Measurements from ENCODE around the gene MYH6. TPM values are rescaled to one million over a fixed set of nuclear protein-coding genes. Genes with fewer than 3 reads are reported as not detected.

Gene MYH6
- total and polyA plus RNA-seq, 2 donors (not counting 1 experiment from before 2014, with no cell fraction given), result not detected

DNA sequence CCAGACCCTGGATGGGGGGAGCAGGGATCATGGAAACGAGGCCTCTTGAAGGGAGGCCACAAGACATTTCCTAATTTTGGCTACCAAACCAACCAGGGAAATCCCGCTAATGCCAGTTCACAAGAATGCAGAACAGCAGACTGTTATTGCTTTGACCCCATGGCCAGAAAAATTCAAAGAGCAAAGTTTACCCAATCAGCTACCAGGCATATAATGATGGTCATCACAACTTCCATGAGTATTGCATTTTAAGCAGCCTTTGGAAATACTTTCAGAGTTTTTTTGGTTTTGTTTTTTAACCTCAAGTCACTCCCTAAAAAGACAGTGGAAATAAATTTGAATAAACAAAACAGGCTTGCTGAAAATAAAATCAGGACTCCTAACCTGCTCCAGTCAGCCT is 35.6 kb downstream of the MYH6 start, which contains the start of gene IL25:
Gene IL25 (plus strand): TSS at position 301 of the 400 bp plus-strand sequence.
- ChIA-PET CTCF (no interaction called here), POLR2A (no interaction called here)
- Histone ChIP-seq H3K4me3 (ENCODE audit: control extremely low read depth in 1 of 5, extremely low read depth in 1 of 5, insufficient read depth in 1 of 5, low read depth in 2 of 5, low read length in 4 of 5) (no peak within 1 kb of the TSS), H3K36me3 (replicated peaks in 1 of 2; ENCODE audit: control extremely low read depth in 1 of 2, control insufficient read depth in 1 of 2, extremely low read depth in 1 of 2, insufficient read depth in 2 of 2, low read length in 1 of 2) (no peaks in the 10 kb centered on the region), H3K9me3 (ENCODE audit: control extremely low read depth in 1 of 3, control insufficient read depth in 2 of 3, insufficient read depth in 1 of 3, low read length in 2 of 3) (no peaks in the 10 kb centered on the region), H3K4me1 (ENCODE audit: control insufficient read depth in 2 of 2, insufficient read depth in 2 of 2, low read length in 2 of 2) (no peaks in the 10 kb centered on the region), H4K20me1 (ENCODE audit: control insufficient read depth, insufficient read depth, low read length, poor library complexity, severe bottlenecking) (no peaks in the 10 kb centered on the region), H3K79me2 (ENCODE audit: control insufficient read depth, insufficient read depth, low read length) (no peaks in the 10 kb centered on the region), H3K4me2 (replicated peaks; ENCODE audit: low read depth, low read length, poor library complexity, severe bottlenecking) (no peak within 1 kb of the TSS), H3K27ac (ENCODE audit: low read length in 2 of 2) (no peak within 1 kb of the TSS), H3K9ac (ENCODE audit: low read length) (no peak within 1 kb of the TSS), H3K27me3 (replicated peaks in 1 of 4; ENCODE audit: control extremely low read depth in 1 of 4, control insufficient read depth in 3 of 4, insufficient read depth in 4 of 4, low read length in 3 of 4) (peaks cover 0 to 6% (median 2%) of the 10 kb centered on the region in 4 experiments), H2AFZ (ENCODE audit: insufficient read depth, low read depth, low read length, poor library complexity, severe bottlenecking) (no peak within 1 kb of the TSS)
- Mint-ChIP-seq H3K4me1 (no peaks in the 10 kb centered on the region), H3K27ac (no peak within 1 kb of the TSS), H3K9me3 (ENCODE audit: insufficient read depth) (no peaks in the 10 kb centered on the region), H3K27me3 (peaks cover 22% of the 10 kb centered on the region), H3K4me3 (no peak within 1 kb of the TSS)
- 48% methylated on average over 2 of the region's 2 CpGs for WGBS (ENCODE audit: insufficient coverage)
- DNase-seq, result no peak
- intact Hi-C loops (cut with micrococcal nuclease), result no loop called here
- TF ChIP-seq EZH2 (IDR thresholded peaks at IDR 0.05; ENCODE audit: borderline replicate concordance, insufficient read depth, low read depth, low read length, poor library complexity, severe bottlenecking) (no peak), CTCF (IDR thresholded peaks at IDR 0.05) (no peak)
- ATAC-seq (ENCODE audit: low read depth), result no peak

DNA sequence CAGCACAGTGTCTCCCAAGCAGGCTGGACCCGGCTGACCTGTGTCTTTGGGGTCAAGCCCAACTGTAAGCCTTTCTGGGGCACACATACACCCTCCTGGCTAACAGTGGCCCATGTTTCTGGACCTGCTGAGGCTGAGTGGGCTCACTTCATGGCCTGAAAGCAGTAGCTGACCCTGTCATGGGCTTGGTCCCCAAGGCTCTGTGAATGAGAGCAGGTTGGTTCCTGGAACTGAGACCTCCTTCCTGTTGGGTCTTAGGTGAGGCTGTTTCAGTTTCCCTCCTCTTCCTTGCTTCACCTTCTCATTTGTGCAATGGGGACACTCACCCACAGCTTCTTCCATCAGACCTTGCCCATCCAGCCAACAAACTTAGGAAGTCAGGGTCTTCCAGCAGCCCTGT is 36.2 kb downstream of the MYH6 start:
- Histone ChIP-seq H3K27me3 (replicated peaks in 1 of 4; ENCODE audit: control extremely low read depth in 1 of 4, control insufficient read depth in 3 of 4, insufficient read depth in 4 of 4, low read length in 3 of 4) (peaks cover 0 to 11% (median 2%) of the 10 kb centered on the region in 4 experiments), H3K27ac (ENCODE audit: low read length in 2 of 2) (no peak overlapping the region), H3K36me3 (replicated peaks in 1 of 2; ENCODE audit: control extremely low read depth in 1 of 2, control insufficient read depth in 1 of 2, extremely low read depth in 1 of 2, insufficient read depth in 2 of 2, low read length in 1 of 2) (no peaks in the 10 kb centered on the region), H3K9me3 (ENCODE audit: control extremely low read depth in 1 of 3, control insufficient read depth in 2 of 3, insufficient read depth in 1 of 3, low read length in 2 of 3) (no peaks in the 10 kb centered on the region), H3K79me2 (ENCODE audit: control insufficient read depth, insufficient read depth, low read length) (no peaks in the 10 kb centered on the region), H2AFZ (ENCODE audit: insufficient read depth, low read depth, low read length, poor library complexity, severe bottlenecking) (no peak overlapping the region), H3K9ac (ENCODE audit: low read length) (no peak overlapping the region), H3K4me1 (ENCODE audit: control insufficient read depth in 2 of 2, insufficient read depth in 2 of 2, low read length in 2 of 2) (no peaks in the 10 kb centered on the region), H3K4me3 (ENCODE audit: control extremely low read depth in 1 of 5, extremely low read depth in 1 of 5, insufficient read depth in 1 of 5, low read depth in 2 of 5, low read length in 4 of 5) (no peak overlapping the region), H4K20me1 (ENCODE audit: control insufficient read depth, insufficient read depth, low read length, poor library complexity, severe bottlenecking) (no peaks in the 10 kb centered on the region), H3K4me2 (replicated peaks; ENCODE audit: low read depth, low read length, poor library complexity, severe bottlenecking) (no peak overlapping the region)
- Mint-ChIP-seq H3K9me3 (ENCODE audit: insufficient read depth) (no peaks in the 10 kb centered on the region), H3K27me3 (peaks cover 29% of the 10 kb centered on the region), H3K27ac (no peak overlapping the region), H3K4me3 (no peak overlapping the region), H3K4me1 (no peaks in the 10 kb centered on the region)
- no peak for DNase-seq
- ATAC-seq (ENCODE audit: low read depth), result no peak
- CTCF ChIA-PET, result no interaction called here
- WGBS (ENCODE audit: insufficient coverage), result 60% methylated on average over 1 of the region's 1 CpG
- POLR2A ChIA-PET, result no interaction called here
- TF ChIP-seq CTCF (IDR thresholded peaks at IDR 0.05) (no peak), EZH2 (IDR thresholded peaks at IDR 0.05; ENCODE audit: borderline replicate concordance, insufficient read depth, low read depth, low read length, poor library complexity, severe bottlenecking) (no peak)
- intact Hi-C loops (cut with micrococcal nuclease), result no loop called here
